HFFc6 (cell line): ENCODE results near the gene GADD45G. TPM values are rescaled to one million over a fixed set of nuclear protein-coding genes. Genes with fewer than 3 reads are reported as not detected.

Experiments used
- DNase-seq: peaks from one replicate; pipeline ENCODE4 v3.0.0-alpha.2; 2018
- H3K27ac Mint-ChIP-seq: 2 replicates; pipeline ENCODE4 v1.8.0; 2020; ENCODE audit warnings: mild to moderate bottlenecking, mixed read lengths
- H3K27me3 Mint-ChIP-seq: 2 replicates; pipeline ENCODE4 v1.8.0; 2021; ENCODE audit warnings: mild to moderate bottlenecking, moderate library complexity, mixed read lengths; ENCODE audit not compliant: insufficient read depth
- H3K36me3 Mint-ChIP-seq: 2 replicates; pipeline ENCODE4 v1.8.0; 2021; ENCODE audit warnings: low read depth, mixed read lengths
- H3K4me1 Mint-ChIP-seq: 2 replicates; pipeline ENCODE4 v1.8.0; 2020; ENCODE audit warnings: low read depth, mixed read lengths
- H3K4me3 Mint-ChIP-seq: 2 replicates; pipeline ENCODE4 v1.8.0; 2020; ENCODE audit warnings: mild to moderate bottlenecking, moderate library complexity, mixed read lengths
- H3K9me3 Mint-ChIP-seq: 2 replicates; pipeline ENCODE4 v1.8.0; 2020; ENCODE audit warnings: mild to moderate bottlenecking, mixed read lengths
- total RNA-seq, 6 experiments: library from RNA; stranded (reverse); fragmentation: NEBNext Ultra II Directional; extraction: Animal tissue kit (Norgen Biotek cat#: 25700); gene quantifications; 2 replicates in 1 of 6; 3 replicates in 5 of 6; pipeline ENCODE4 v1.2.3, GENCODE V29; 2021
- TF ChIP-seq, protein P1 (sequence below): fragments of 200-600 bp; sonication (generic); IDR thresholded peaks from 2 replicates; pipeline ENCODE4 v1.5.0; 2021; ENCODE audit warnings: antibody characterized with exemption, mild to moderate bottlenecking

Gene GADD45G
- total RNA-seq, 6 experiments from 2014 or later = 0.16 to 0.38 (median 0.24) TPM; not detected in 2

DNA sequence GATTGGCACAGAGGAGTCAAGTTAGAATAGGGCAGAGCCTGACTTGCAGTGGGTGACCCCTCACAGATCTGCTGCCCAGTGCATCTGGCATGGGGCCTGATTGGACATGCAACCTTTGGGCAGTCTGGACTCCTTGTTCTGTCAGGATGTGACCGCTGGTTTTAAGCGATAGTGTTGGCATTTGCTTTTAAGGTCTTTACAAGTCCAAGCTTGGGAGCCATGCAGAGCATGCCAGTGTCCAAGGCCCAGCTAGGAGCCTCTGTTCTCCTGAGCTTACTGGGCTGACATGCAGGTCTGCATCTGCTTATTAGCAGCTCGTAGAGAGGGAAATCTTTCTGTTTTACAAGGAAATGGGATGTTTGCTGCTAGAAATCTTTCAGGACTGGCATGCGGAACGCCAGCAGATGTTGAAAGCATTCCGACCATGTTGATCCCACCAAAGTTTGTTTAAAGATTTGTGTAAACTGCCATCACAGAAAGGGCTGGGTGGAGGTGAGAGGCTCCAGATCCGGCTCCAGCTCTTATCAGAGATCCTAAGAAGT lies 27.5 kb downstream of the GADD45G start:
- no peak overlapping the region for H3K4me3 Mint-ChIP-seq
- H3K4me1 Mint-ChIP-seq = no peaks in the 10 kb centered on the region
- peaks cover 6% of the 10 kb centered on the region; the same call in 1 of the 2 replicates for H3K9me3 Mint-ChIP-seq
- no peak for DNase-seq
- no peak overlapping the region for H3K27ac Mint-ChIP-seq
- H3K27me3 Mint-ChIP-seq = no peaks in the 10 kb centered on the region; the same call in 1 of the 2 replicates
- H3K36me3 Mint-ChIP-seq = no peaks in the 10 kb centered on the region; the same call in 1 of the 2 replicates
- TF ChIP-seq, protein P1, sequence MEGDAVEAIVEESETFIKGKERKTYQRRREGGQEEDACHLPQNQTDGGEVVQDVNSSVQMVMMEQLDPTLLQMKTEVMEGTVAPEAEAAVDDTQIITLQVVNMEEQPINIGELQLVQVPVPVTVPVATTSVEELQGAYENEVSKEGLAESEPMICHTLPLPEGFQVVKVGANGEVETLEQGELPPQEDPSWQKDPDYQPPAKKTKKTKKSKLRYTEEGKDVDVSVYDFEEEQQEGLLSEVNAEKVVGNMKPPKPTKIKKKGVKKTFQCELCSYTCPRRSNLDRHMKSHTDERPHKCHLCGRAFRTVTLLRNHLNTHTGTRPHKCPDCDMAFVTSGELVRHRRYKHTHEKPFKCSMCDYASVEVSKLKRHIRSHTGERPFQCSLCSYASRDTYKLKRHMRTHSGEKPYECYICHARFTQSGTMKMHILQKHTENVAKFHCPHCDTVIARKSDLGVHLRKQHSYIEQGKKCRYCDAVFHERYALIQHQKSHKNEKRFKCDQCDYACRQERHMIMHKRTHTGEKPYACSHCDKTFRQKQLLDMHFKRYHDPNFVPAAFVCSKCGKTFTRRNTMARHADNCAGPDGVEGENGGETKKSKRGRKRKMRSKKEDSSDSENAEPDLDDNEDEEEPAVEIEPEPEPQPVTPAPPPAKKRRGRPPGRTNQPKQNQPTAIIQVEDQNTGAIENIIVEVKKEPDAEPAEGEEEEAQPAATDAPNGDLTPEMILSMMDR = no peak

DNA sequence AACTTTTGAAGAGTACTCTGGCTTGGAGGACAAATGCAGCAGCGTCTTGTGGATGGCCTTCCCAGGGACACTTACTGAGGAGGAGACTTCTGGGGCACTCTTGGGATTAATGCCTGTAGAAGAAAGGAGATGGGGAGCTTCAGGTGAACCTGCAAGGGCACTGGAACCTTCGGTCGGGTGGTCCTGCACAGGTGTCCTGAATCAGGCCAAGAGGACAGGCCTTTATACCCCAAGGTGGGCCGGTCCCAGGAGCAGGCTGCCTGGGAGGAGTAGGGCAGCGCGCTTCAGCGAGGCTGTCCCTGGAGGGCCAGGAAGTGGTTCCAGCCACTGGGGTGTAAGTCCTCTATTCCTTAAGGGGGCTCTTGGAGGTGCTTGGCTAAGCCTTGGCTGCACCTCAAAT lies 27.9 kb downstream of the GADD45G start:
- Mint-ChIP-seq H3K27me3 (no peaks in the 10 kb centered on the region; the same call in 1 of the 2 replicates), H3K4me3 (no peak overlapping the region)
- TF ChIP-seq, protein P1 = no peak

DNA sequence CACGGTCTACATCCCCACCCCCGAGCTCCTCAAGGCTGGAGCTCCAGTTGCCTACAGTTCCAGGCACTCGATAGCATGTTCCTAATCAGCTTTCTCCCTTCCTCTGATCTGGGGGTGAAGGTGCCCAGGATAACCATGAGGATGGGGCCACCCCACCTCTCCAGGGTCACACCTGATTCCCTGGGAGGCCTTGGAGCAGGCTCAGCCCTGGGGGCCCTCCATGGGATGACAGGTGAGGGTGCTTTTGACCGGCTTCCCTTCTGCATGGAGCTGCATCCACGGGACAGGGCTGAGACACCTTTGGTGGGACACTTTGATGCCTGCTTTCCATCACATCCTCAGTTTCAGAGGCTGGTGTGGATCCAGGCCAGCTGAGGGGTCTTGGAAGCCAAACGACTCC lies 28.6 kb downstream of the GADD45G start:
- TF ChIP-seq, protein P1 = no peak
- Mint-ChIP-seq H3K27ac (no peak overlapping the region), H3K4me1 (no peaks in the 10 kb centered on the region), H3K27me3 (no peaks in the 10 kb centered on the region; the same call in 1 of the 2 replicates), H3K4me3 (no peak overlapping the region), H3K36me3 (no peaks in the 10 kb centered on the region; the same call in 1 of the 2 replicates), H3K9me3 (peaks cover 7% of the 10 kb centered on the region; the same call in 1 of the 2 replicates)
- no peak for DNase-seq

More for the DNA sequence above, 27.9 kb downstream of the GADD45G start:
- Mint-ChIP-seq H3K36me3 (no peaks in the 10 kb centered on the region; the same call in 1 of the 2 replicates), H3K4me1 (no peaks in the 10 kb centered on the region), H3K27ac (no peak overlapping the region), H3K9me3 (peaks cover 7% of the 10 kb centered on the region; the same call in 1 of the 2 replicates)
- no peak for DNase-seq

DNA sequence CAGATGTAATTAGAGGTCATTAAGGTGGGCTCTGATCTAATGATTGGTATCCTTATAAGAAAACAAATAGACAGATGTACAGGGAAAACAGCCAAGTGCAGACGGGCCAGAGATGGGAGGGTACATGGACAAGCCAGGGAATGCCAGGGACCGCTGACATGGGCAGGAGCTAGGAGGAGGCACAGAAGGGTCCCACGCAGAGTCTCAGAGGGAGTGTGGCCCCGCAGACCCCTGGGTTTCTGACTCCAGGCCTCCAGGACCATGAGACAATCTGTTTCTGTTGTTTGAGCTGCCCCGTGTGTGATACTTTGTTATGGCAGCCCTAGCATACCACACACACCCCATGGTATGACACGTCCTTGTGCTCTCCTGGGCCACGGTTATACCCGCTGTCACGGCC lies 29.1 kb downstream of the GADD45G start:
- TF ChIP-seq, protein P1 = no peak
- Mint-ChIP-seq H3K4me3 (no peak overlapping the region), H3K27me3 (no peaks in the 10 kb centered on the region; the same call in 1 of the 2 replicates), H3K4me1 (no peaks in the 10 kb centered on the region), H3K9me3 (peaks cover 7% of the 10 kb centered on the region; the same call in 1 of the 2 replicates), H3K27ac (no peak overlapping the region), H3K36me3 (no peaks in the 10 kb centered on the region; the same call in 1 of the 2 replicates)
- DNase-seq = no peak

DNA sequence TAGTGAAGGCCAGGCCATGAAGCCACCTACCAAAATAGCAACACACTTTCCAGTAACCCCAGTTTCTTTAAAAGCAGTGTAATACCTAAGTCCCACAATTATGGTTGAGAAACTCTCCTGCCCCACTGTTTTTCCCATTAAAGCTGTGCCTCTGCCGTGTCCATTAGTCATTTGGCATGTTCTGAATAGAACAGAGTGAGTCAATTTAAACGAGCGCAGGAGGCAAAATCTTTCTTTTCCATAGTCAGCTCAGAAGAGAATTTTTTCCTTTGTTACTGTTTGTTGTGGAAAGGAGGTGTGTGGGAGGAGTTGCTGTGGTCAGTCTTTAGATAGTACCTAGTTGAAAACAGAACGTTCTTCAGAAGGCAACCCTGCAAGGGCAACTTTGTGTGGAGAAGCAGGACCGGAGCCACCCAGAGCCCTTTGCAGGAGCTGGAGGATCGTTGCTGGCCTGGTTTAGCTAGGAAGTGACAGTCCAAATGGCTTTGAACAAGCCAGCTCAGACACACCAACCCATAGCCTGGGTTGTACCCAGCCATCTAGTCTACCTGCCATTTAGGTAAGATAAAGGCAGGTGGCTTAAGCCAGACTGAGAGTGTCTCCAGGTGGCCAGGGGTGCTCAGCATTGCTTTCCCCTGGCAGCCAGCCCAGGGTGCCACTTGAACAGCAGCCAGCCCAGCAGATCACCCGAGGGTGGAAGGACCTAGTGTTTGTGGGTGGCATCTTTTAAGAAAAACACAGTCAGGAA lies 30.4 kb downstream of the GADD45G start:
- Mint-ChIP-seq H3K9me3 (peaks cover 7% of the 10 kb centered on the region; the same call in 1 of the 2 replicates), H3K36me3 (no peaks in the 10 kb centered on the region; the same call in 1 of the 2 replicates), H3K4me3 (no peak overlapping the region), H3K27ac (no peak overlapping the region), H3K27me3 (no peaks in the 10 kb centered on the region; the same call in 1 of the 2 replicates), H3K4me1 (no peaks in the 10 kb centered on the region)
- TF ChIP-seq, protein P1 = no peak
- DNase-seq = no peak
